Measurements from ENCODE around the gene DDX39B.

Gene DDX39B

DNA sequence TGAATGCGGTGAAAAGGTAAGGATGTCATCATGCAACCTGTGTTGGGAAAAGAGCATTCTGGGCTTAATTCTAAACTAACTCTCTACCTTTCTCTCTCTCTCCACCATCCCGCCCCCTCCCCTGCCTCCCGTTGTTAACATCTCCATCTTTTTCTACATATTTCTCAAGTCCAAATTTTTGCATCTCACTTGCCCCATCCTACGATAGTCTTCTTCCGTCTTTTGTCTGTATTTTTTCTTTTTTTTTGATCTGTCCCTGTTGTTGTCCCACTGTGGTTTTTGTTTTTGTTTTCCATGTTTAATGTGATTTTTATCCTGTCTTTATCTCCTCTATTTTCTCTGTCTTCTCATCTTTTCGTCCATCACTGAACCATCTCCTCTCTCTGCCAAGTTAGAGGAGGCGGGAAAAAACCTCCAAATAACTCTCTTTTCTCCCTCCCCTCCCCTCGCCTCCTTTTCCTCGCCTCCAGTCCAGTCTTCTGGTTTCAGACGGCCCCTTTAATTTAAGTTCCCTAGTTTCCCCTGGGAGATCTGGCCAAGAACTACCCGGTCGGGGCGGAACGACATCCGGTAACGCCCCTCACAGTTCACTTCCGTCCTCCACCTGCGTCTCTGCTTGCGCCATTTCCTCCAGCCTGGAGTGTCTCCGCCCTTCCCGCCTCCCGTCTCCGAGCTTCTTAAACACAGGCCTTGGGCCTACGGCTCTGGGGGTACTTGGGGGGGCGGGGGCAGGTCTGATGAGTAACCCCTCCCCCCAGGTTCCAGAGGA lies 5.3 kb upstream of the DDX39B start, which contains the start of gene NFKBIL1:
Gene NFKBIL1, plus strand, starts transcription at position 651 of the 769 bp plus-strand sequence. Its CDS starts 87 bp downstream, at position 738.
- DNase-seq = peak; percentile 98

DNA sequence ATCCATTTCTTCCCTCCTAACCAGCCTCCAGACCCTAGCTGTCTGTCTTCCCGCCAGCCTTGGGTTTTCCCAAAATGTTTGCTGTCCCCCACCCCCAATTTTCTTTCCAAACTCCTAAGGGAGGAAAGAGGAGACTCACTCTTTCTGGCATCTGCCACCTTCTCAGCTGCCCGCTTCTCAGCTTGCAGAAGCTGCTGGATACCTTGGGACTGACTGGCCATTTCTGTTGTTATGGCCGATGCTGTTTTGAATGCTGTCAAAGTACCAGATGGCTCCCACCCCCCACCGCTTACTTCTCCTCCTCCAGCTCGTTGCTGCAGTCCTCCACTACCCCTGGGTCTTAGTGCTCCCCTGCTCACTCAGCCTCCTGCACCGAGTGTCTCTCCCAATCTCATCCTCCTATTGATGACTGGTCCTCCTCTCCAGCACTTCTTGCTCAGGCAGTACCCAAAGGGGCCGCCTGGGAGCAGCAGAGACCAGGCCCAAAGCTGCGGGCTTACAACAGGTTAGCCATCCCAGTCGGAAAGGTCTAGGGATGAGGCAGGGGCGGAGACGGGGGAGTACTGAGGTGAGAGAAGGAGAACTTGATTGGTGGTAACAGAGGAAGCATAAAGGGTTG lies 4.6 kb upstream of the DDX39B start, which contains the start of gene ATP6V1G2:
Gene ATP6V1G2, minus strand, starts transcription at position 270 of the 619 bp plus-strand sequence. Its CDS starts 49 bp downstream, at position 221.
- DNase-seq = peak; percentile 93

GRCh38 chr6:31545291-31545690 lies 3.5 kb upstream of the DDX39B start:
- DNase-seq = no peak

DNA sequence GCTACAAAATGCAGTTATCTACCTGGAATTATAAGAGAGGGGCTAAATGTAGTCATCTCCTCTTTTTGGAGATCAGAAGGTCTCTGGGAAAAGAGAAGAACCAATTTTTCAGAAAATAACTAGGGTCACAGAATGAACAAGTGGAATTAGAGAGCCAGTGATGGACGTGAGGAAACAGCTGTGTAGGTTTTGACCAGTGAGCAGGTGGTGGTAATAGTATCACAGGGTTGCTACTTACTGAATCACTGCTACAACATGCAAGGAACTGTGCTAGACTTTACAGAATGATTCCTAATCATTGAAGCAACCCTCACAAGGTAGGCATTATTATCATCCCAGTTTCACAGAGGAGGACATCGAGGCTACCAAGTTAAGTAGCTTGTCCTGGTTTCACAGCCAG lies 2.9 kb upstream of the DDX39B start:
- DNase-seq = no peak

DNA sequence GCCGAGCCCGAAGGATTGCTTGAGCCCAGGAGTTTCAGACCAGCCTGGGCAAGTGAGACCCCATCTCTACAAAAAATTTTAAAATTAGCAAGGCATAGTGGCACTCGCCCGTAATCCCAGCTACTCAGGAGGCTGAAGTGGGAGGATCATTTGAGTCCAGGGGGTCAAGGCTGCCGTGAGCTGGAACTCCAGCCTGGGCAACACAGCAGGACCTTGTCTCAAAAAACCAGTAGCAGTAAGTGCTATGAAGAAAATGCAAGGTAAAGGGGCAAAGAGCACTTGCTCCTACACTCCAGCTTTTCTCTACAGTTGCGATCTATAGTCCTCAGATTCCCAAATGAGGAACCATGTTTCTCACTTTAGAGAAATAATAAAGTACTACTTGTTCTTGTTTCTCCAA lies 1.8 kb upstream of the DDX39B start:
- DNase-seq = no peak

GRCh38 chr6:31541059-31541657 lies 645 bp downstream of the DDX39B start:
- peak; percentile 48 for DNase-seq

GRCh38 chr6:31540640-31541039 lies 1.2 kb downstream of the DDX39B start:
- no peak for DNase-seq

GRCh38 chr6:31538805-31539400 lies 2.9 kb downstream of the DDX39B start:
- DNase-seq = no peak

DNA sequence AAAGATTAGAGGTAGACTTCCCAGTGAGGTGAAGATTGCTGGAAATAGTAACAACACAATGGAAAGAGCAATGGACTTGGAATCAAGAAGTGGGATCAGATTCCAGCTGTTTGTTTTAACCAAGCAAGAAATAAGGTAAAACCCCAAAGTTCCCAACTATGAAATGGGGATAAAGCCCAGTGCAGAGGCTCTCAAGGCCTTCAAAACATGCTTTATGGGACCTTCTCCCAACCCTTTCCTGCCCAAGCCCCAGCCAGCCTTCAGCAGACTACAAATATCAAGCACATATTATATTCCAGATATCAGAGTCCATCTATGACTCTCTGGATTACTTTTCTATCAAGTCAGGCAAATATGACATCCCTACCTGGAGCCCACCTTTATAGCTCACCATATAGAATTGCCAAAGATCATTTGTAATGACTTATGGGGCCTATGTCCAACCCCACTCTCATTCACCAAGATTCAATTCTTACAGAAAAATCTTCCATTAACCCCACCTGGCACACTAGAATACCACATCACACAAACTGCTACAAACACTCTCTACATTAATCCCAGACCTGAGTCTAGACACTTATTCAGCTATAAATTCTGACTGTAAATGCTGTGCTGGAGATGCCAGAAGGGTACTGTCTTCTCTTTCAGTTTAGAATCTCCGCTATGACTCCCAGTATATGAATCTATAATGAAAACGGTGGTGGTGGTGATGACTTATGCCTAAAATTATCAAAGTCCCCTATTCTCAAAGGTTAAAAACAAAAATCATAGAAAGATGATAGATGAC lies 6.1 kb downstream of the DDX39B start:
- DNase-seq = no peak

DNA sequence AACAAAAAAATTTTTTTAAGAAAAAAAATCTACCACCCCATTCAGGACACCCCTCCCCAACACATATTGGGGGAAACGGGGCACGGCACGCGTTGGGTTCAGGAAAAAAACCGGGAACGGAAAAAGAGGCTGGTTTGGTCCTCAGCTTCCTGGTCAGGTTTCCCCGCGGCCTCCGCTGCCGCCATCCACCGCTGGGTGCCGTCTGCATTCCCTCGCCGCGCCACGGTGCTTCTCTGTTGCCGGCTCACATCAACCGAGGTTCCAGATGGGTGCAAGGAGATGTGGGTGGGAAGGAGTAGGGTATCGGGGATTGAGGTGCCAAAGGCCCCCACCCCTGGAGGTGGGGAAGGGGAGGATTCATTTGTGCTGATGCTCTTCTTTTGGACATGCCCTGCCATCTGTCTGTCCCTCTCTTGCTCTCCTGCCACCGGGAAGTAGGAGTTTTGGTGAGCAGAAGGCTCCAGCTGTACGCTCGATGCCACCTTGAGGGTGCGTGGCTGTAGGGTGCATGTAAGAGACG lies 7.2 kb downstream of the DDX39B start:
- no peak for DNase-seq

GRCh38 chr6:31534011-31534410 lies 7.8 kb downstream of the DDX39B start:
- no peak for DNase-seq

DNA sequence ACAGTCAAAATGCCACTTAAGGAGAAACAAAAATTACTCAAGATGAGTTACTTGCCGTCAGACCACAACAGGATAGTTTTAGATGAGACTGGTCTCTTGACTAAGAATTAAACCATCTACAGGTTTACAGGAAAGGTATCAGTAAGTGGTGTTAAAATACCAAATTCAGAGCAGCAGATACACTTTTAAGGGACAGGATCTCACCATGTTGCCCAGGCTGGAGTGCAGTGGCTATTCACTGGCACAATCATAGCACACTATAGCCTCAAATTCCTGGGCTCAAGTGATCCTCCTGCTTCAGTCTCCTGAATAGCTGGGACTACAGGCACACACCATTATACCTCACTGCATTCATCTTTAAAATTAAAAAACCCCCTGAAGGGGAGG lies 8.4 kb downstream of the DDX39B start:
- DNase-seq = no peak

GRCh38 chr6:31532644-31533454 lies 9.0 kb downstream of the DDX39B start:
- no peak for DNase-seq

DNA sequence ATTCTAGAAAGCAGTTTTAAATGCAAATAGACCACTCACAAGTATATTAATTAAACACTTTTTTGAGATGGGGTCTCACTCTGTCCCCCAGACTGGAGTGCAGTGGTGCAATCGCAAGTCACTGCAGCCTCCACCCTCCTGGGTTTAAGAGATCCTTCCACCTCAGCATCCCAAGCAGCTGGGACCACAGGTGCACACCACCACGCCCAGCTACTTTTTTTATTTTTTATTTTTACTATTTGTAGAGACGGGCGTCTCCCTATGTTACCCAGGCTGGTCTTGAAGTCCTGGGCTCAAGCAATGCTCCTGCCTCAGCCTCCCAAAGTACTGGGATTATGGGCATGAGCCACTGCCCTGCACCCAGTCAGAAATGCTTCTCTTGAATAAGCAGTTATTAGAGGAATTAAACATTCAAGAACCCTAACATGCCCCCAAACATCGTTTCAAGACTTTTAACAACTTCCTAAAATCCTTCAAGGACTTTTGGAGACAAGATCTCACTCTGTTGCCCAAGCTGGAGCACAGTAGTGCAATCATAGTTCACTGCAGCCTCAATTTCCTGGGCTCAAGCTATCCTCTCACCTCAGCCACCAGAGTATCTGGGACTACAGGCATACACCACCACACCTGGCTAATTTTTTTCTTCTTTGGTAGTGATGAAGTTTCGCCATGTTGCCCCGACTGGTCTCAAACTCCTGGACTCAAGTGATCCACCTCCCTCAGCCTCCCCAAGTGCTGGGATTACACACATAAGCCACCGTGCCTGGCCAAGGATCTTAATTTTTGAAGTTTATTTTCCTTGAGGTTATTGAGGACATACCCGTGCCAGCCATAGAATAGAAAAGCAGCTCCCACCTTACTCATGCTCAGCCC lies 9.8 kb downstream of the DDX39B start:
- no peak for DNase-seq

DNA sequence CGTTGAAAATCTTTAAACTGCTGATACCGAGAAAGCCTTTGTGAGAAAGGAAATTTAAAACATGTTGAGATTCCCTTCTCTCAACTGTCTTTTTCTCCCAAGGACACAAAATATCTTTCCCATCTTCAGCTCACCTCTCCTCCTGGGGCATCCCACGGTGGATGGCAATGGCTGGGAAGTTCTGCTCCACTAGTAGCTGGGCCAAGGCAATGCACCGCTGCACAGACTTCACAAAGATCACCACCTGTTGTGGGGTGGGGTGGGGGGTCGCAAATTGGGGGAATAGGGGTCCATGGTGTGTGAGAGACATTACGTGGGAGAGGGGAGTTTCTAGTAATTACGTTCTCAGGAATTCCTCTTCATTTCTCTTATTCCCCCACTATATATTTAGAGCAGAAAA lies 10.6 kb downstream of the DDX39B start:
- DNase-seq = no peak

DNA sequence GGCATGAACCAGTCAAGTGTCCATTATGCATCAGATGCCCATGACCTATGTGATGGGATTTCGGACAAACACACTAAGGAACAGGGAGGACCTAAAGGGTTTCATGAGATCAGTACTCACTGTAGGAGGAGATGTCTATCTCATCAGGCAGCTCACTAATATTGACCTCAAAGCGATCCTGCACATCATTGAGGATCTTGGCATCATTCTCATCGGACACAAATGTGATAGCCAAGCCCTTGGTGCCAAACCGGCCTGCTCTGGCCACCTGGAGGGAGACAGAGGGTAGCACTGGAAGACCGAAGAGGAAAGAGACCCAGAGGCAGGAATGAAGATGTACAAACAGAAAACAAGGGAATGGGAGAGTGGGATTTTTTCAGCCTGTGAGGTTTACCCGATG lies 11.1 kb downstream of the DDX39B start:
- no peak for DNase-seq

- DNase-seq = no peak
Observed at GRCh38 chr6:31529329-31530150, 12.3 kb downstream of the DDX39B start.

DNA sequence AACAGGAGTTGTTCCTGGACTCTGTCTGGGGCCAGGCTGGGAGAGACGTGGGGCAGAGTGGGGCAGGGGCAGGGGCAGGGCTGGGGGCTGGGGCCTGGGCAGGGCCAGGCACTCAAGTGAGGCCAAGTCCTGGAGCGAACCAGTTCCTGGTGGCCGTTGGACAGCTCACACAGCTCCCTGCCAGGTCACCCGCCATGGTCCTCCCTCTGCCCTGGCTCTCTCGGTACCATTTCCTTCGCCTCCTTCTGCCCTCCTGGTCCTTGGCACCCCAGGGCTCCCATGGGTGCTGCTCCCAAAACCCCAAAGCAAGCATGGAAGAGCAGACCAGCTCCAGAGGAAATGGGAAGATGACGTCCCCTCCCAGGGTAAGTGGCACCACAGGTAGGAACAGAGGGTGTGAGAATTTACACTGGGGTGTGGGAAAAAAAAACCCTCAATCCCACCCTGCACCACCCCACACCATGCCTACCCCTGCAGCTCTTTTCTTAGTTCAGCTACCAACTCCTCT lies 12.9 kb downstream of the DDX39B start, which contains the start of gene MCCD1:
Gene MCCD1, plus strand, starts transcription at position 142 of the 508 bp plus-strand sequence. Its CDS starts 53 bp downstream, at position 195.
- no peak for DNase-seq

DNA sequence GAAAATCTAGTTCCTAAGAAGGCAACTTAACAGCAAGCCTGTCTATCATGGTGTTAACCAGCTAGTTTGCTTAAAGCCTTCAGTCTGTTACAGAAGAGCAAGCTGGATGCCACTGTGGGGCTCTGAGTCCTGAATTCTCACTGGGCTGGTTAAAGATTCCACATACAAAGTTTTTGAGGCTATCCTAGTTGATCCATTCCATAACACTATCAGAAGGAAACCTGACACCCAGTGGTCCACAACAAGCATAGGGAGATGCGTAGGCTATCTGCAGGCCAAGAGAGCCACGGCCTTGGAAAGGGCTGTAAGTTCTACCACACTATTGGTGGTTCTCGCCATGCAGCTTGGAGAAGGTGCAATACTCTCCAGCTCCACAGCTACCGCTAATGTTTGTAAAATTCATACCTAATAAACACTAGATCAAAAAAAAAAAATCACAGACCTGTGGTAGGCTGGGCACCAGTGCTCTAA lies 13.5 kb downstream of the DDX39B start:
- no peak for DNase-seq
